ENCODE results near the gene BIRC2.

- TF ChIP-seq CTCF (optimal IDR thresholded peaks at IDR 0.05 in 1 of 3, IDR thresholded peaks at IDR 0.05 in 1 of 3, conservative IDR thresholded peaks at IDR 0.05 in 1 of 3; ENCODE audit: extremely low read depth in 1 of 3, insufficient read depth in 2 of 3, low read length in 3 of 3) (no peak), EZH2 (IDR thresholded peaks at IDR 0.05; ENCODE audit: low read length) (no peak)
These were observed 34.3 kb upstream of the BIRC2 start for GRCh38 chr11:102312667-102313066.
